ENCODE results near the gene TTBK1.
"Not testable (repeated sequence)": the region's sequence is repeated elsewhere in the genome, so short reads cannot be mapped to it uniquely, and the experiment has no call there.

The TTBK1 gene

DNA sequence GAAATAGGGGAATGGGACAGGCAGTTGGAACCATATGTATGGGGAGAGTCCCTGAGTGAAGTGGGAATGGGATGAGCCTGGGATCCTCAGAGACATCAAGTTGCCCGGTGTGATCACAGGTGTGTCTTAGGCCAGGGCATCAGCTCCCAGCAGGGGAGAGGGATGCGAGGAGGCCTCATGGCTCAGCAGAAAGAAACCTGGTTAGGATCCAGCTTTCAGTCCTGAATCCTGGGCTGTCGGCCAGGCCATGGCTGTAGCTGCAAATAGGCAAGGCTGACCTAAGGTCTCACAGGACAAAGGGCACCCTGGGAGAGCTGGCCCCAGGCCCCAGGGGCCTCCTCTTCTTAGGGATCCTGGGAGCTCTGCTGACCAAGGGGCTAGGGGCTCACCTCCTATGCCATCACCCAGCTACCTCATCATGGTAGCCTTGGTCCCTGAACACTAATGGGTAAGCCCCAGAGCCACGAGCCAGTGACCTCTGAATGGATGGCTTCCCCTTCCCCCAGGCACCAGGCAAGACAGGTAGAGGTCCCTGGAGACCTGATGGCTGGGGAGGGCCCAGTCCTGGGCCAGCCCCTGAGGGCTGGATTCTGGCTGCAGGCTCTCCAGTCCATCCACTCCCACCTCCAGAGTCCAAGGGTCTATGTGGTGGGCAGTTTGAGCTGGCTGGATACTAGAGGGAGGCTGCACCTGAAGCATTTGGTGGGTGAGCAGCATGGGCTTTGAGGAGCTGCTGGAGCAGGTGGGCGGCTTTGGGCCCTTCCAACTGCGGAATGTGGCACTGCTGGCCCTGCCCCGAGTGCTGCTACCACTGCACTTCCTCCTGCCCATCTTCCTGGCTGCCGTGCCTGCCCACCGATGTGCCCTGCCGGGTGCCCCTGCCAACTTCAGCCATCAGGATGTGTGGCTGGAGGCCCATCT lies 54.6 kb downstream of the TTBK1 start, which contains the start of gene SLC22A7:
TSS of gene SLC22A7 (plus strand) at position 617 of the 921 bp plus-strand sequence. CDS start at position 716, 99 bp downstream.
- no peaks in the 10 kb centered on the region for H3K27me3 ChIP-seq (ENCODE audit: low read depth)
- no peak for DNase-seq (ENCODE audit: low spot score in 2 of 2)
- no peak within 1 kb of the TSS for H3K4me3 ChIP-seq
- H3K9me3 ChIP-seq: no peaks in the 10 kb centered on the region
- no peaks in the 10 kb centered on the region for H3K36me3 ChIP-seq (replicated peaks)
- in situ Hi-C loops (cut with MboI; ENCODE audit: low sequenced_read_pairs): no loop called here
- no peaks in the 10 kb centered on the region for H3K4me1 ChIP-seq

DNA sequence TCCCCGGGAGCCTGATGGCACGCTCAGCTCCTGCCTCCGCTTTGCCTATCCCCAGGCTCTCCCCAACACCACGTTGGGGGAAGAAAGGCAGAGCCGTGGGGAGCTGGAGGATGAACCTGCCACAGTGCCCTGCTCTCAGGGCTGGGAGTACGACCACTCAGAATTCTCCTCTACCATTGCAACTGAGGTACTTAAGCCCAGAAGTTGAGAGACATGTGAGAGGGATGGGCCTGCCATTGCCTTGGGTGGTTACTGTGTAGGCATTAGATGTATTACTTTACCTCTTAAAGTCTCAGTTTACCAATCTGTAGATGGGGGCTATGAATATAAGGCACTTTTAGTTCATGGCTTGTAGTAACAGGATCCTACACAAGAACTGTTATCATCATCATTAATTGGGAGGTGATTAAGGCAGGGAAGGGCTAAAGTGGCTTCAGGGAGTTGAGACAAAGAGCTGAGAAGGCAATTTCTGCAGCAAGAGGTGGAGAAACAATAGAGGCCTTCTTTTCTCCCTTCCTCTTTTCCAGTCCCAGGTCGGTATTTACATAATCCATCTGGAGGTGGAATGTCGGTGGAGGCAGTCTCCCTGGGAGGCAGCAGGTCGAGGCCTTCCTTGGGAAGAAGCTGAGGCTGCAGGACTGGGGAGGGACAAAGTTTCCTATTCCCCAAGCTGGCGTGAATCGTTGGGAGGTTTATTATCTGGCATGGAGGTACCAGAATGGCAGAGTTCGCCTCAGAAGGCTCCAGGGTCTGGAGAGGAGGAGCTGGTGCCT lies 55.5 kb downstream of the TTBK1 start:
- Histone ChIP-seq H3K9me3 (no peaks in the 10 kb centered on the region), H3K4me1 (no peaks in the 10 kb centered on the region), H3K36me3 (replicated peaks) (no peaks in the 10 kb centered on the region), H3K27me3 (ENCODE audit: low read depth) (no peaks in the 10 kb centered on the region), H3K4me3 (no peak overlapping the region)
- in situ Hi-C loops (cut with MboI; ENCODE audit: low sequenced_read_pairs): no loop called here
- no peak for DNase-seq (ENCODE audit: low spot score in 2 of 2)

DNA sequence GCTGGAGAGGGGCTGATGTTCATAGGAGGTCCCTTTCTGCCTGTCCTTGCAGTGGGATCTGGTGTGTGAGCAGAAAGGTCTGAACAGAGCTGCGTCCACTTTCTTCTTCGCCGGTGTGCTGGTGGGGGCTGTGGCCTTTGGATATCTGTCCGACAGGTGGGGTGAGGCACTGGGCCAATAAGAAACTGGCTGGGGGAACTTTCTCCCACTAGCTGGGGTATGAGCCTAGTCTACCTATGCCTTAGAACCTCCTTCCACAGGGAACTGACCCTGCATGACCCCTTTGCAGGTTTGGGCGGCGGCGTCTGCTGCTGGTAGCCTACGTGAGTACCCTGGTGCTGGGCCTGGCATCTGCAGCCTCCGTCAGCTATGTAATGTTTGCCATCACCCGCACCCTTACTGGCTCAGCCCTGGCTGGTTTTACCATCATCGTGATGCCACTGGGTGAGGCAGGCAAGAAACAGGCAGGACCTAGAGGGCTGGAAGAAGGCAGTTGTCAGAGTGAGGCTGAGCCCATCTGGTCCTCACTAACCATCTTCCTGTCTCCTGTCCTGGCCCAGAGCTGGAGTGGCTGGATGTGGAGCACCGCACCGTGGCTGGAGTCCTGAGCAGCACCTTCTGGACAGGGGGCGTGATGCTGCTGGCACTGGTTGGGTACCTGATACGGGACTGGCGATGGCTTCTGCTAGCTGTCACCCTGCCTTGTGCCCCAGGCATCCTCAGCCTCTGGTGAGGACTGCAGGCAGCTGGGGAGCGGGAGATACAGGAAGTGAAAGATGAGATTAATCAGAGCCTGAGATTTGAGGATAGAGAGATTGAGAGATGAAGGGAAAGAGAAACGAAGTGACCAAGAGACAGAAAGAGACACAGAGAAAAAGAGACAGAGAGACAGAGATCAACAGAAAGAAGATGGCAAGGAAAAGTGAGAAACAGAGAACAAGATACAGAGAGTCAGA lies 56.3 kb downstream of the TTBK1 start:
- H3K36me3 ChIP-seq (replicated peaks): no peaks in the 10 kb centered on the region
- in situ Hi-C loops (cut with MboI; ENCODE audit: low sequenced_read_pairs): no loop called here
- no peaks in the 10 kb centered on the region for H3K4me1 ChIP-seq
- H3K4me3 ChIP-seq: no peak overlapping the region
- no peaks in the 10 kb centered on the region for H3K9me3 ChIP-seq
- no peak for DNase-seq (ENCODE audit: low spot score in 2 of 2)
- H3K27me3 ChIP-seq (ENCODE audit: low read depth): no peaks in the 10 kb centered on the region

DNA sequence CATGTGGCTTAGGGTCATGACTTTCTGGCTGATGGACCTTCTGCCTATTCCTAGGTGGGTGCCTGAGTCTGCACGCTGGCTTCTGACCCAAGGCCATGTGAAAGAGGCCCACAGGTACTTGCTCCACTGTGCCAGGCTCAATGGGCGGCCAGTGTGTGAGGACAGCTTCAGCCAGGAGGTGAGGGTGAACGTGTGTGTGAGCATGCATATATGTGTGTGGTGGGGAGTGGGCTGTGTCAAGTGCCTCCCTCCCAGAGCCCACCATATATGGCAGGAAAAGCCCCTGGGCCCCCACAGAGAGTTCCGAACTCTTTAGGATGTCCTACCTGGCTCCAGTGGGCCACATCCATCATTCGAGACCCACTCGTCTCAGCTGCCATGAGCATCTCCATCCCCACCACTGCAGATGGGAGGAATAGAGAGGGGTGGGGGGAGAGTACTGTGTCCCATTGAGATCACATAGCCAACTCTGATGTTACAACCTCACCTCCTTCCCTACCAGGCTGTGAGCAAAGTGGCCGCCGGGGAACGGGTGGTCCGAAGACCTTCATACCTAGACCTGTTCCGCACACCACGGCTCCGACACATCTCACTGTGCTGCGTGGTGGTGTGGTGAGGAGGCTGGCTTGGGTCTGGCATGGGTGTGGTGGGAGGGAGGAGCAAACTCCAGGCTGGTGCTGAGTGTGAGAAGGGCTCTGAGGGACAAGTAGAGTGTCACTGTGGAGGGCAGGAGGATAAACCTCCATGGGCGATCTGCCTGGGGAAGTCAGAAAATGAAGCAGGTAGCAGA lies 58.0 kb downstream of the TTBK1 start:
- H3K9me3 ChIP-seq: no peaks in the 10 kb centered on the region
- in situ Hi-C loops (cut with MboI; ENCODE audit: low sequenced_read_pairs): no loop called here
- H3K4me3 ChIP-seq: no peak overlapping the region
- no peak for DNase-seq (ENCODE audit: low spot score in 2 of 2)
- H3K36me3 ChIP-seq (replicated peaks): no peaks in the 10 kb centered on the region
- no peaks in the 10 kb centered on the region for H3K4me1 ChIP-seq
- H3K27me3 ChIP-seq (ENCODE audit: low read depth): no peaks in the 10 kb centered on the region

DNA sequence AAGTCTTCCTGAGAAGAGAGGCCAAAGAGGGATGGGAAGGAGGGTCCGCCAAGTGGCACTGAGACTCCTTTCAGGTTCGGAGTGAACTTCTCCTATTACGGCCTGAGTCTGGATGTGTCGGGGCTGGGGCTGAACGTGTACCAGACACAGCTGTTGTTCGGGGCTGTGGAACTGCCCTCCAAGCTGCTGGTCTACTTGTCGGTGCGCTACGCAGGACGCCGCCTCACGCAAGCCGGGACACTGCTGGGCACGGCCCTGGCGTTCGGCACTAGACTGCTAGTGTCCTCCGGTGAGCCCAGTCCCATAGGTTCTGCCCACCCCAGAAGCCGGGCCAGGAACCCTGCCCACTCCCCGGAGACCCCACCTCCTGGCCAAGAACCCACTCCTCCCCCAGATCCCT lies 58.8 kb downstream of the TTBK1 start:
- Histone ChIP-seq H3K9me3 (no peaks in the 10 kb centered on the region), H3K4me1 (no peaks in the 10 kb centered on the region), H3K36me3 (replicated peaks) (no peaks in the 10 kb centered on the region), H3K4me3 (no peak overlapping the region), H3K27me3 (ENCODE audit: low read depth) (no peaks in the 10 kb centered on the region)
- DNase-seq (ENCODE audit: low spot score in 2 of 2): no peak
- in situ Hi-C loops (cut with MboI; ENCODE audit: low sequenced_read_pairs): no loop called here

DNA sequence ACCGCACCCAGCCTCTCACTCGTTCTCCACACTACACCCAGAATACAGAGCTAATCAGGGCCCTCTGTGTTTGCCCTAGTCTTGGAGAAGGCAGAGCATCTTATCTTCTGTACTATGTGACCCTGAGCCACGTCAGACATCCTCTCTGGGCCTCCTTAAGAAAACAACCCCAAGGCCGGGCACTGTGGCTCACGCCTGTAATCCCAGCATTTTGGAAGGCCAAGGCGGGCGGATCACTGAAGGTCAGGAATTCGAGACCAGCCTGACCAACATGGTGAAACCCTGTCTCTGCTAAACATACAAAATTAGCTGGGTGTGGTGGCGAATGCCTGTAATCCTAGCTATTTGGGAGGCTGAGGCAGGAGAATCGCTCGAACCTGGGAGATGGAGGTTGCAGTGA lies 59.7 kb downstream of the TTBK1 start:
- DNase-seq (ENCODE audit: low spot score in 2 of 2): not testable (repeated sequence)

DNA sequence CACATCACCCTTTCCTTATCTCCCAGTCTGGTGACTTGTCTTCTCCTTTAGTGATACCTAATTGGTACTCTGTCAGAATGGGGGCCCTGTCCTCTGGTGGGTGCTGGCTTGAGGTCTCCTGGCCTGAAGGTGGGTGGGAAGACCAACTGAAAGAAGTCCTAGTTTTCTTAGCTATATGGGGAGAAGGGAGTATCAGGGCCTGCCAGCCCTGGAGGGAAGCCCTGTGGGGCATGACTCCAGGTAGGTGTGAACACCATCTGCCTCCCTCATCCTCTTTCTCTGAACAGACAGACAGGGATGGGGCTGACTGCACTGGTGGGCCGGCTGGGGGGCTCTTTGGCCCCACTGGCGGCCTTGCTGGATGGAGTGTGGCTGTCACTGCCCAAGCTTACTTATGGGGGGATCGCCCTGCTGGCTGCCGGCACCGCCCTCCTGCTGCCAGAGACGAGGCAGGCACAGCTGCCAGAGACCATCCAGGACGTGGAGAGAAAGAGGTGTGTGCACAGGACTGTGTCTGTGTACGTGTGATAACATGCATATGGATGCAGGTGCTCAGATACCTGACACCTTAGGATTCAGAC lies 60.6 kb downstream of the TTBK1 start:
- no peaks in the 10 kb centered on the region for H3K36me3 ChIP-seq (replicated peaks)
- in situ Hi-C loops (cut with MboI; ENCODE audit: low sequenced_read_pairs): no loop called here
- no peak for DNase-seq (ENCODE audit: low spot score in 2 of 2)
- no peaks in the 10 kb centered on the region for H3K27me3 ChIP-seq (ENCODE audit: low read depth)
- no peak overlapping the region for H3K4me3 ChIP-seq
- no peaks in the 10 kb centered on the region for H3K9me3 ChIP-seq
- H3K4me1 ChIP-seq: peaks cover 7% of the 10 kb centered on the region

More for the DNA sequence above, 59.7 kb downstream of the TTBK1 start:
- H3K4me1 ChIP-seq; in situ Hi-C loops (cut with MboI; ENCODE audit: low sequenced_read_pairs); H3K9me3 ChIP-seq; H3K4me3 ChIP-seq; H3K27me3 ChIP-seq (ENCODE audit: low read depth); H3K36me3 ChIP-seq (replicated peaks): not testable (repeated sequence)

DNA sequence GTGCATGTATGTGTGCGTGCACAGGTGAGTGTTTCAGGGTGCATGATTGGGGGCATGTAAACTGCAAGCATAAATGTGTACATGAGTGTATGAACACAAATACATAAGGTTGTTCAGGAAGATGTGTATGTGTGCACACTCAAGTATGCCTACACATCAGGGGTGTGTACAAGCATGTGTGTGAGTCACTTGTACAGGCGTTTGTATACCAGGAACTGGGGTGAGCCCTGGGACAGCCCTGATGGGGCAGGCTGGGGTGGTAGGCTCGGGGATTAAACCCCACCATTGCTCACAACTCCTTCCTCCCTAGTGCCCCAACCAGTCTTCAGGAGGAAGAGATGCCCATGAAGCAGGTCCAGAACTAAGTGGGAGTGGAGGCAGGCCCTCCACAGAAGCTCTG lies 61.1 kb downstream of the TTBK1 start:
- Histone ChIP-seq H3K9me3 (no peaks in the 10 kb centered on the region), H3K36me3 (replicated peaks) (no peaks in the 10 kb centered on the region), H3K4me1 (peaks cover 12% of the 10 kb centered on the region), H3K4me3 (no peak overlapping the region), H3K27me3 (ENCODE audit: low read depth) (no peaks in the 10 kb centered on the region)
- no peak for DNase-seq (ENCODE audit: low spot score in 2 of 2)
- in situ Hi-C loops (cut with MboI; ENCODE audit: low sequenced_read_pairs): no loop called here

DNA sequence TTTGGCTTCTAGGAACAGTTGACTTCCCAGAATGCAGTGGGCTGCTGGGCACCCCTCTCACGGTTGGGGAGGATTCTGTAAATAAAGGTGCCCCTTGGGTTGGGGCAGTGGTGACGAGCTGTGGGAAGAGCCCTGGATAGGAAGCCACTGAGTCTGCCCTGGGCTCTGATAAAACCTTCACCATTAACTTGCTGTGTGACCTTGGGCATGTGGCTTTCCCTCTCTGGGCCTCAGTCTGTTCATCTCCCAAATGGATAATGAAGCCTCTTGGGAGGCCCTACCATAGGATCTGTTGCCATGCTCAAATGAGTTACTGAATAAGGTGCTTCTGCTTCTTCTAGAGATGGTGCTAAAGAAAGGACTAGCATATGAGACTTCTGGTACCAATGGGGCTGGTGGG lies 61.6 kb downstream of the TTBK1 start:
- peaks cover 15% of the 10 kb centered on the region for H3K4me1 ChIP-seq
- no peak for DNase-seq (ENCODE audit: low spot score in 2 of 2)
- no peaks in the 10 kb centered on the region for H3K9me3 ChIP-seq
- H3K4me3 ChIP-seq: no peak overlapping the region
- H3K27me3 ChIP-seq (ENCODE audit: low read depth): no peaks in the 10 kb centered on the region
- no peaks in the 10 kb centered on the region for H3K36me3 ChIP-seq (replicated peaks)
- in situ Hi-C loops (cut with MboI; ENCODE audit: low sequenced_read_pairs): no loop called here

DNA sequence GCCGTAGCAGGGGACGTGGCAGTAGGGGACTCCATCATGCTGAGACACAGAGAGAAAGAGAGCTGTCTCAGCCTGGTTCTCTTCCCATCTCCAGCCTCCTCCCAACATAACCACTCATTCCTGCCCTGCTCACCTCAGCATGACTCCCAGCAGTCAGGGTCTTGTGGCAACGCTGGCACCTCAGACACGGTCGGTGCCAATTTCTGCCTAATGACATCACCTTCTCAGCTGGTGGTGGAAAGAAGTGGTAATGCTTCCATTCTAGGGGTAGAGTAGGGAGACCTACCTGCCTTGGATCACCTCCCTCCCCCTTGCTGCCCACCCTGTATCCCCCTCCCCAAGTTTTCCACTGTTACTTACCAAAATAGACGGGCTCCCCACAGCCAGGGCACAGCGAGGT lies 62.8 kb downstream of the TTBK1 start:
- no peaks in the 10 kb centered on the region for H3K9me3 ChIP-seq
- in situ Hi-C loops (cut with MboI; ENCODE audit: low sequenced_read_pairs): no loop called here
- H3K4me1 ChIP-seq: peaks cover 21% of the 10 kb centered on the region
- DNase-seq (ENCODE audit: low spot score in 2 of 2): no peak
- H3K27me3 ChIP-seq (ENCODE audit: low read depth): no peaks in the 10 kb centered on the region
- no peak overlapping the region for H3K4me3 ChIP-seq
- no peaks in the 10 kb centered on the region for H3K36me3 ChIP-seq (replicated peaks)

DNA sequence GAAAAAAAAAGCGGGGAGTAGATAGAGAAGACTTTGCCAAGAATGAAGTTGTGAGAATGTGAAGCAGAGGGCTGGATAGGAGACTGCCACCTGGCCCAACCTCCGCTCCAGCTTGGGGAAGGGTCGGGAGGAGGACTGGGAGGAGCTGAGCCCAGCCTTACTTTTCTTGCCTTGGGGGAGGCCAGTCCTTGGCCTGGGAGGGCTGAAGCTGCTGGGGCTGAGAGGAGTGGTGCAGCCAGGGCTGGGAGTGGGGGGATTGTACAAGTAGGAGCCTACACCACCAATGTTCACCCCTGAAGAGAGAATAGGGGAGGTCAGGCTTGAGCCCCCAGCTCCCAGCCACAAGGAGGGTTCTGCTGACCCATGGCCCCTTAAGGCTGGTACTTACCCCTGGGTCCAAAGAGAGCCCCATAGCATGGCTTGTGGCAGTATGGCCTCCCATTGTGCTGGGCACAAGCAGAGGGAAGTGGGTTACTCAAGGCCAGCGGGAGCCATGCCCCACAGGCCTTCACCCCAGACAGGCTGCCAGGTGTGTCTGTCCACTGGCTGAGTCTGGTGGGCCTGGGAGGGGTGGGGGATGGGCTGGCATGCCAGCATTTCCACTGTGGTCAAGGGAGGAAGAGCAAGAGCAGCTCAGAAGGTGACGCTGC lies 64.3 kb downstream of the TTBK1 start:
- peaks cover 21% of the 10 kb centered on the region for H3K4me1 ChIP-seq
- in situ Hi-C loops (cut with MboI; ENCODE audit: low sequenced_read_pairs): no loop called here
- H3K27me3 ChIP-seq (ENCODE audit: low read depth): no peaks in the 10 kb centered on the region
- H3K36me3 ChIP-seq (replicated peaks): no peaks in the 10 kb centered on the region
- peak overlapping the region; percentile 36; the same call in 1 of the 2 replicates for H3K4me3 ChIP-seq
- no peaks in the 10 kb centered on the region for H3K9me3 ChIP-seq
- no peak for DNase-seq (ENCODE audit: low spot score in 2 of 2)

All from HAP-1 (cell line).